ENCODE data around the gene ELMOD1.

DNA sequence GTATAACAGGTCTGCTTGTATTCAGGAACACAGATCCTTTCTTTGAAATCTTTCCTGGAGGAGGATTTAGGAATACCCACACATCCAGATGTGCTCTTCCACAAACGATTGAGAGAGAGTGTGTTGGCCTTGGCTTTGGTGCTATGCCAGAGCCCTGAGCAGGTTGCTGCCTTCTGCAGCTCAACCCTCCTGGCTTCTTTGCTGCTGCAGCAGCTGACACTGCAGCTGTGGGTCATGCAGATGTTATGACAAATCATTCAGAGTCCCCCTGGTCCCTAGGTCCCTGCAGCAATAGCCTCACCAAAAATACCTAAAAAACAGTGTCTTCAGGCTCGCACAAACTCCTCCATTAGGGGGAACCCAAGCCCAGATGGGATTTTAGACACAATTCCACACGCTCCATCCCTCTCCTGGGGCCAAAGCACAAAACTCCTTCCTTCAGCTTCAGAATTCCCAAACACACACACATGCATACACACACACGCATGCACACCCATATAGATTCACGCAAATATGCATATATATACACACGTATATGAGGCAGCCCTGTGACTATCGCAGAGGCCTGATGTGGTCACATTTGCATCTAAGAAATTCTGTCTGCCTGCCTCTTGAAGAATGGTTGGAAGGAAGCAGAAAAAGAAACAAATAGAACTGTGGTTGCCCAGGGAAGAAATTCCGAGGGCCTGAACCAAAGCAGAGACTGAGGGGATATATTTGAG, 85.5 kb downstream of the ELMOD1 start:
- TF ChIP-seq, protein P1, sequence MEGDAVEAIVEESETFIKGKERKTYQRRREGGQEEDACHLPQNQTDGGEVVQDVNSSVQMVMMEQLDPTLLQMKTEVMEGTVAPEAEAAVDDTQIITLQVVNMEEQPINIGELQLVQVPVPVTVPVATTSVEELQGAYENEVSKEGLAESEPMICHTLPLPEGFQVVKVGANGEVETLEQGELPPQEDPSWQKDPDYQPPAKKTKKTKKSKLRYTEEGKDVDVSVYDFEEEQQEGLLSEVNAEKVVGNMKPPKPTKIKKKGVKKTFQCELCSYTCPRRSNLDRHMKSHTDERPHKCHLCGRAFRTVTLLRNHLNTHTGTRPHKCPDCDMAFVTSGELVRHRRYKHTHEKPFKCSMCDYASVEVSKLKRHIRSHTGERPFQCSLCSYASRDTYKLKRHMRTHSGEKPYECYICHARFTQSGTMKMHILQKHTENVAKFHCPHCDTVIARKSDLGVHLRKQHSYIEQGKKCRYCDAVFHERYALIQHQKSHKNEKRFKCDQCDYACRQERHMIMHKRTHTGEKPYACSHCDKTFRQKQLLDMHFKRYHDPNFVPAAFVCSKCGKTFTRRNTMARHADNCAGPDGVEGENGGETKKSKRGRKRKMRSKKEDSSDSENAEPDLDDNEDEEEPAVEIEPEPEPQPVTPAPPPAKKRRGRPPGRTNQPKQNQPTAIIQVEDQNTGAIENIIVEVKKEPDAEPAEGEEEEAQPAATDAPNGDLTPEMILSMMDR (IDR thresholded peaks at IDR 0.05; ENCODE audit: insufficient read depth, low read length, poor library complexity, severe bottlenecking), result no peak
- TF ChIP-seq EZH2phosphoT487 (conservative IDR thresholded peaks at IDR 0.05; ENCODE audit: low read length), result no peak

Data from SU-DHL-6 (cell line).